IMR-90 (cell line): ENCODE measurements around the gene MYEF2. TPM values are rescaled to one million over a fixed set of nuclear protein-coding genes. Genes with fewer than 3 reads are reported as not detected.

ENCODE experiments used
- ATAC-seq: fragments of 200-7000 bp; cut with Tn5 transposase; 2 replicates; pipeline ENCODE4 v1.9.1; 2020; ENCODE audit warnings: low read depth, mild to moderate bottlenecking, moderate library complexity
- BruUV-seq: library from RNA; stranded (reverse); fragments of 400-500 nt; replicated peaks from 2 replicates; lab custom pipeline; 2021; lab: Mats Ljungman, UMichigan
- CTCF ChIA-PET: fragments of 300-600 bp; formaldehyde crosslinking; extraction: SDS; loops from one replicate; lab custom pipeline; 2021; ENCODE audit warnings: antibody characterized with exemption; lab: Yijun Ruan, JAX
- POLR2A ChIA-PET: fragments of 300-600 bp; sonication (Branson Sonifier 250); formaldehyde crosslinking; loops from one replicate; lab custom pipeline; 2022; ENCODE audit warnings: antibody characterized with exemption; ENCODE audit not compliant: unreplicated experiment; lab: Charles Lee
- DNase-seq: peaks from one replicate; pipeline ENCODE4 v3.0.0; 2013
- H2AFZ ChIP-seq: replicated peaks from 2 replicates; pipeline ENCODE3; 2013; ENCODE audit warnings: low read length, mild to moderate bottlenecking; ENCODE audit not compliant: poor library complexity
- H2AK5ac ChIP-seq: 2 replicates; pipeline ENCODE4 v1.6.1; 2013; ENCODE audit warnings: low read depth, low read length, inconsistent platforms
- H2AK9ac ChIP-seq: replicated peaks from 2 replicates; pipeline ENCODE3; 2013; ENCODE audit warnings: mild to moderate bottlenecking, low read depth, low read length, moderate library complexity; ENCODE audit not compliant: poor library complexity
- H2BK120ac ChIP-seq: 2 replicates; pipeline ENCODE4 v1.6.1; 2013; ENCODE audit warnings: low read depth, low read length, inconsistent platforms
- H2BK15ac ChIP-seq: 3 replicates; pipeline ENCODE4 v1.6.1; 2013; ENCODE audit warnings: low read depth, low read length, inconsistent platforms
- H2BK20ac ChIP-seq: 2 replicates; pipeline ENCODE4 v1.6.1; 2013; ENCODE audit warnings: low read depth, mild to moderate bottlenecking, inconsistent platforms, low read length, moderate library complexity
- H2BK5ac ChIP-seq: 2 replicates; pipeline ENCODE4 v1.6.1; 2013; ENCODE audit warnings: mild to moderate bottlenecking, low read depth, low read length, inconsistent platforms; ENCODE audit not compliant: poor library complexity, severe bottlenecking
- H3K14ac ChIP-seq: replicated peaks from 2 replicates; pipeline ENCODE4 v1.6.1; 2013; ENCODE audit warnings: low read depth, low read length, inconsistent platforms
- H3K18ac ChIP-seq: 2 replicates; pipeline ENCODE4 v1.6.1; 2013; ENCODE audit warnings: low read depth, low read length, control low read depth
- H3K23ac ChIP-seq: 2 replicates; pipeline ENCODE4 v1.6.1; 2013; ENCODE audit warnings: low read depth, low read length, inconsistent platforms
- H3K27ac ChIP-seq: 2 replicates; pipeline ENCODE4 v1.5.1; 2013; ENCODE audit warnings: mild to moderate bottlenecking, control low read depth, low read length; ENCODE audit not compliant: insufficient read depth
- H3K27me3 ChIP-seq: 2 replicates; pipeline ENCODE4 v1.6.1; 2013; ENCODE audit warnings: low read length; ENCODE audit not compliant: control insufficient read depth, insufficient read depth
- H3K36me3 ChIP-seq: 2 replicates; pipeline ENCODE4 v1.6.1; 2013; ENCODE audit warnings: low read length, mixed read lengths; ENCODE audit not compliant: control insufficient read depth, insufficient read depth
- H3K4ac ChIP-seq: 2 replicates; pipeline ENCODE4 v1.6.1; 2013; ENCODE audit warnings: low read depth, low read length, inconsistent platforms
- H3K4me1 ChIP-seq: 2 replicates; pipeline ENCODE4 v1.6.1; 2013; ENCODE audit warnings: low read length, mixed read lengths; ENCODE audit not compliant: control insufficient read depth, insufficient read depth
- H3K4me2 ChIP-seq: 2 replicates; pipeline ENCODE4 v1.6.1; 2013; ENCODE audit warnings: low read depth, mild to moderate bottlenecking, control low read depth, low read length, moderate library complexity
- H3K4me3 ChIP-seq: 2 replicates; pipeline ENCODE4 v1.5.1; 2013; ENCODE audit warnings: low read depth, mild to moderate bottlenecking, control low read depth, low read length, moderate library complexity; ENCODE audit not compliant: insufficient read depth
- H3K56ac ChIP-seq: 2 replicates; pipeline ENCODE4 v1.6.1; 2013; ENCODE audit warnings: low read length, inconsistent platforms; ENCODE audit not compliant: insufficient read depth; ENCODE audit errors: extremely low read depth
- H3K79me1 ChIP-seq, 2 experiments: 2 replicates each; pipeline ENCODE4 v1.6.1; 2013; ENCODE audit warnings: low read length in 2 of 2, inconsistent platforms in 1 of 2, low read depth in 1 of 2
- H3K9ac ChIP-seq: 2 replicates; pipeline ENCODE4 v1.6.1; 2013; ENCODE audit warnings: low read depth, low read length, control low read depth
- H3K9me1 ChIP-seq: 2 replicates; pipeline ENCODE4 v1.6.1; 2013; ENCODE audit warnings: low read length, inconsistent platforms; ENCODE audit not compliant: insufficient read depth
- H3K9me3 ChIP-seq: 2 replicates; pipeline ENCODE4 v1.6.1; 2013; ENCODE audit warnings: low read length; ENCODE audit not compliant: control insufficient read depth, insufficient read depth
- H4K20me1 ChIP-seq: 2 replicates; pipeline ENCODE4 v1.6.1; 2013; ENCODE audit warnings: low read length, inconsistent platforms; ENCODE audit not compliant: insufficient read depth
- H4K5ac ChIP-seq: 2 replicates; pipeline ENCODE4 v1.6.1; 2013; ENCODE audit warnings: mild to moderate bottlenecking, low read depth, low read length, control low read depth
- H4K8ac ChIP-seq, 2 experiments: 2 replicates each; pipeline ENCODE4 v1.6.1; 2013; ENCODE audit warnings: low read depth in 2 of 2, low read length in 2 of 2, control low read depth in 1 of 2, inconsistent platforms in 1 of 2
- H4K91ac ChIP-seq: 2 replicates; pipeline ENCODE4 v1.6.1; 2013; ENCODE audit warnings: low read depth, low read length, inconsistent platforms; ENCODE audit not compliant: insufficient read depth
- BHLHE40 ChIP-seq: fragments of 150-350 bp; IDR thresholded peaks from 2 replicates; pipeline ENCODE4 v1.6.1; 2016; ENCODE audit warnings: mild to moderate bottlenecking, low read depth, low read length
- CEBPB ChIP-seq: IDR thresholded peaks from 2 replicates; pipeline ENCODE4 v1.6.1; 2012; ENCODE audit warnings: low read depth, low read length, improper control_type of control experiment
- CHD1 ChIP-seq: IDR thresholded peaks from 2 replicates; pipeline ENCODE4 v1.6.1; 2012; ENCODE audit warnings: low read depth, low read length, improper control_type of control experiment
- CTCF ChIP-seq: conservative IDR thresholded peaks from 2 replicates; pipeline ENCODE4 v1.5.1; 2012; ENCODE audit warnings: mild to moderate bottlenecking, low read depth, low read length, improper control_type of control experiment
- ELK1 ChIP-seq: fragments of 150-350 bp; IDR thresholded peaks from 2 replicates; pipeline ENCODE4 v1.6.1; 2016; ENCODE audit warnings: low read depth, mild to moderate bottlenecking, low read length, moderate library complexity, borderline replicate concordance
- FOS ChIP-seq: fragments of 150-350 bp; IDR thresholded peaks from 2 replicates; pipeline ENCODE4 v1.6.1; 2016; ENCODE audit warnings: low read depth, low read length
- MAFK ChIP-seq: IDR thresholded peaks from 2 replicates; pipeline ENCODE4 v1.6.1; 2012; ENCODE audit warnings: low read depth, low read length, improper control_type of control experiment
- MAZ ChIP-seq: IDR thresholded peaks from 2 replicates; pipeline ENCODE4 v1.6.1; 2012; ENCODE audit warnings: low read depth, mild to moderate bottlenecking, low read length, improper control_type of control experiment, moderate library complexity, borderline replicate concordance
- MXI1 ChIP-seq: IDR thresholded peaks from 2 replicates; pipeline ENCODE4 v1.6.1; 2012; ENCODE audit warnings: low read depth, mild to moderate bottlenecking, low read length, moderate library complexity, borderline replicate concordance
- NFE2L2 ChIP-seq: fragments of 150-350 bp; IDR thresholded peaks from 2 replicates; pipeline ENCODE4 v1.6.1; 2016; ENCODE audit warnings: low read depth, mild to moderate bottlenecking, low read length
- POLR2A ChIP-seq: IDR thresholded peaks from 2 replicates; pipeline ENCODE4 v1.6.1; 2012; ENCODE audit warnings: mild to moderate bottlenecking, low read depth, low read length
- RAD21 ChIP-seq: IDR thresholded peaks from 2 replicates; pipeline ENCODE4 v1.6.1; 2012; ENCODE audit warnings: low read length, improper control_type of control experiment
- RCOR1 ChIP-seq: IDR thresholded peaks from 2 replicates; pipeline ENCODE4 v1.6.1; 2012; ENCODE audit warnings: mild to moderate bottlenecking, low read length, improper control_type of control experiment; ENCODE audit not compliant: insufficient replicate concordance
- RFX5 ChIP-seq: IDR thresholded peaks from 2 replicates; pipeline ENCODE4 v1.8.0; 2012; ENCODE audit warnings: low read depth, mild to moderate bottlenecking, low read length, moderate library complexity
- SMC3 ChIP-seq: fragments of 150-350 bp; IDR thresholded peaks from 2 replicates; pipeline ENCODE4 v1.6.1; 2016; ENCODE audit warnings: low read depth, mild to moderate bottlenecking, antibody characterized with exemption, low read length, moderate library complexity
- WGBS, 2 experiments: methylation state at CpG; one replicate each; pipeline versions ENCODE4 v1.1.5 to v1.1.7; 2013; ENCODE audit warnings: missing lambda C conversion rate in 2 of 2; ENCODE audit not compliant: insufficient read length in 1 of 2; ENCODE audit errors: extremely low coverage in 2 of 2; 5-methylcytosine and 5-hydroxymethylcytosine counted together
- dilution Hi-C: fragments of 300-500 bp; cut with HindIII; formaldehyde crosslinking; loops from one replicate; pipeline ENCODE4 v1.14.3; 2018; ENCODE audit warnings: low sequenced_read_pairs; ENCODE audit not compliant: unreplicated experiment
- in situ Hi-C: fragments of 300-500 bp; cut with MboI; formaldehyde crosslinking; loops from 3 replicates; pipeline ENCODE4 v1.14.3; 2019; ENCODE audit warnings: low sequenced_read_pairs, inconsistent platforms, mixed read lengths
- intact Hi-C: fragments of 100-400 bp; cut with micrococcal nuclease; formaldehyde crosslinking; loops from 2 replicates; pipeline ENCODE4 v1.10.0; 2022
- polyA plus RNA-seq, 3 experiments: library from polyadenylated mRNA; depleted of rRNA; stranded (reverse); fragments of >200 nt; gene quantifications; 2 replicates each; pipeline ENCODE4 v1.2.3, GENCODE V29; 2012; ENCODE audit warnings: low replicate concordance in 1 of 3
- total RNA-seq: library from RNA; depleted of rRNA; stranded (reverse); fragments of >200 nt; gene quantifications from 2 replicates; pipeline ENCODE4 v1.2.3, GENCODE V29; 2012
- TF ChIP-seq, protein P1 (sequence below): fragments of 150-350 bp; IDR thresholded peaks from 2 replicates; pipeline ENCODE4 v1.6.1; 2017; ENCODE audit warnings: mild to moderate bottlenecking, antibody characterized with exemption, low read length, low read depth

Gene MYEF2
- total and polyA plus RNA-seq, 2 of the 4 experiments (the other 2 are of a cell fraction) = 4.5 to 5.8 TPM

DNA sequence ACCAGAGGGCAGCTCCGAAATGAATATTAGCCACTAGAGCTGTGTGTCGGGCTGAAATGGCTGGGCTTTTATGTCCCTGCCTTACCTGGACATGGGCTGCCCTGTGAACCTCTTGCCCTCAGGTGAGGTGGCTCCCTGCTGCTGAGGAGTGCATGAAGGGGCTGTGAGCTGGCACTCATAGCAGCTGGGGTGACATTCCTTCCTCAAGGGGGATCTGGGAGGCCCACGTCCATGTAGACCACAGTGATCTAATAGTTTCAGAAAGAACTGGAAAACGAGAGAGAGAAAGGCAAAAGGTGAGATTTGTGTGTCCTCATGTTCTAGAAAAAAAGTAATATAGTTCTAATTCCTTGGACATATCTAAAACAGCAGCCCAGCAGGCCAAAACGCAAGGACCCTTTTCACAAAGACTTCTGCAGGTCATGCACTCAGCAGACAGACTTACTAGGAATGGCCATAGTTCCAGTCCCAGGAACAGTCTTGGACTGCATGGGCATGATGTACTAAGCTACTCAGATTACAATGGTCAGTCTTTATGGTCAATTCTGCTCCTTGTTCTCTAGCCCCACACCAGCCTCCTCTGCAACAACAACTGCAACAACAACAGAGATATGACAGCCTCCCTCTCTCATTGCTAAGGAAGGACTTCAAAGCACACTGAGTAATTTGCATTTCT, 68.1 kb downstream of the MYEF2 start:
- no peak overlapping the region for H3K18ac ChIP-seq
- H2BK5ac ChIP-seq = no peak overlapping the region
- no peaks in the 10 kb centered on the region for H3K79me1 ChIP-seq
- no peak overlapping the region for H3K23ac ChIP-seq
- TF ChIP-seq MAFK = no peak
- no peak for TF ChIP-seq RFX5
- TF ChIP-seq RCOR1 = no peak
- no peak for TF ChIP-seq FOS
- TF ChIP-seq MXI1 = no peak
- no peak for TF ChIP-seq ELK1
- no peak for TF ChIP-seq NFE2L2
- TF ChIP-seq CEBPB = no peak
- TF ChIP-seq, protein P1, sequence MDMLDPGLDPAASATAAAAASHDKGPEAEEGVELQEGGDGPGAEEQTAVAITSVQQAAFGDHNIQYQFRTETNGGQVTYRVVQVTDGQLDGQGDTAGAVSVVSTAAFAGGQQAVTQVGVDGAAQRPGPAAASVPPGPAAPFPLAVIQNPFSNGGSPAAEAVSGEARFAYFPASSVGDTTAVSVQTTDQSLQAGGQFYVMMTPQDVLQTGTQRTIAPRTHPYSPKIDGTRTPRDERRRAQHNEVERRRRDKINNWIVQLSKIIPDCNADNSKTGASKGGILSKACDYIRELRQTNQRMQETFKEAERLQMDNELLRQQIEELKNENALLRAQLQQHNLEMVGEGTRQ = no peak
- TF ChIP-seq CHD1 = no peak
- no peak for TF ChIP-seq POLR2A
- TF ChIP-seq BHLHE40 = no peak
- TF ChIP-seq SMC3 = no peak
- TF ChIP-seq RAD21 = no peak
- no peak for TF ChIP-seq CTCF
- TF ChIP-seq MAZ = no peak
- no peaks in the 10 kb centered on the region for H3K36me3 ChIP-seq
- no peak overlapping the region for H3K4me2 ChIP-seq
- CTCF ChIA-PET = no interaction called here
- no peak overlapping the region for H4K5ac ChIP-seq
- no peak overlapping the region for H3K9ac ChIP-seq
- dilution Hi-C loops = no loop called here
- POLR2A ChIA-PET = no interaction called here
- H4K20me1 ChIP-seq = no peaks in the 10 kb centered on the region
- no peaks in the 10 kb centered on the region for H3K9me3 ChIP-seq
- intact Hi-C loops = no loop called here
- in situ Hi-C loops = no loop called here
- no peak overlapping the region for H2AK5ac ChIP-seq
- no peak overlapping the region for H2BK15ac ChIP-seq
- no peak overlapping the region for H3K14ac ChIP-seq
- H4K8ac ChIP-seq = no peak overlapping the region
- H2AK9ac ChIP-seq = no peak overlapping the region
- no peaks in the 10 kb centered on the region for H3K9me1 ChIP-seq
- H2BK120ac ChIP-seq = no peak overlapping the region
- no CpG with 5 or more reads among the region's 5 CpGs for WGBS, 2 experiments
- no peaks in the 10 kb centered on the region for H3K4me1 ChIP-seq
- no peak overlapping the region for H3K56ac ChIP-seq
- no peak for DNase-seq
- BruUV-seq = no TSS peak
- H2AFZ ChIP-seq = no peak overlapping the region
- no peak overlapping the region for H3K4me3 ChIP-seq
- no peak overlapping the region for H2BK20ac ChIP-seq
- H3K27me3 ChIP-seq = peaks cover 29% of the 10 kb centered on the region
- no peak overlapping the region for H3K4ac ChIP-seq
- no peak for ATAC-seq
- H3K27ac ChIP-seq = no peak overlapping the region
- H4K91ac ChIP-seq = no peak overlapping the region
